H1 (cell line): ENCODE results near the gene PIGM. TPM values are rescaled to one million over a fixed set of nuclear protein-coding genes. Genes with fewer than 3 reads are reported as not detected.

Experiments used
- CTCF ChIA-PET: fragments of 300-600 bp; sonication (Branson Sonifier 250); formaldehyde crosslinking; loops from one replicate; lab custom pipeline; 2021; ENCODE audit not compliant: partially characterized antibody; lab: Charles Lee
- POLR2A ChIA-PET: fragments of 300-600 bp; sonication (Branson Sonifier 250); formaldehyde crosslinking; loops from one replicate; lab custom pipeline; 2021; ENCODE audit warnings: inconsistent platforms; ENCODE audit not compliant: partially characterized antibody; lab: Charles Lee
- DNase-seq, 2 experiments: peaks; one replicate each; pipeline versions ENCODE4 v3.0.0 to v3.0.0-alpha.2; 2010 to 2022; ENCODE audit warnings: low spot score in 2 of 2, low read depth in 1 of 2, mixed read lengths in 1 of 2
- FAIRE-seq: peaks from 2 replicates; lab custom pipeline; 2011; peaks lifted over from hg19 to GRCh38; lab: Jason Lieb, UNC
- H2AFZ ChIP-seq: 2 replicates; pipeline ENCODE4 v1.8.1; 2012; ENCODE audit warnings: low read length, inconsistent platforms
- H2AK5ac ChIP-seq: 2 replicates; pipeline ENCODE4 v1.6.1; 2013; ENCODE audit warnings: low read depth, low read length
- H2BK120ac ChIP-seq: replicated peaks from 2 replicates; pipeline ENCODE3; 2013; ENCODE audit warnings: low read depth, low read length, inconsistent platforms
- H2BK12ac ChIP-seq: 2 replicates; pipeline ENCODE4 v1.6.1; 2013; ENCODE audit warnings: low read depth, low read length
- H2BK15ac ChIP-seq: 2 replicates; pipeline ENCODE4 v1.6.1; 2013; ENCODE audit warnings: low read length
- H2BK20ac ChIP-seq: 2 replicates; pipeline ENCODE4 v1.6.1; 2013; ENCODE audit warnings: low read length
- H2BK5ac ChIP-seq: 2 replicates; pipeline ENCODE4 v1.6.1; 2013; ENCODE audit warnings: low read depth, low read length
- H3K14ac ChIP-seq: 2 replicates; pipeline ENCODE4 v1.6.1; 2013; ENCODE audit warnings: inconsistent platforms; ENCODE audit not compliant: insufficient read length
- H3K18ac ChIP-seq: 2 replicates; pipeline ENCODE4 v1.6.1; 2013; ENCODE audit warnings: low read length; ENCODE audit errors: extremely low read depth
- H3K23ac ChIP-seq: 2 replicates; pipeline ENCODE4 v1.6.1; 2013; ENCODE audit warnings: inconsistent platforms; ENCODE audit not compliant: insufficient read length
- H3K23me2 ChIP-seq: 2 replicates; pipeline ENCODE4 v1.6.1; 2013; ENCODE audit warnings: low read depth, low read length
- H3K27ac ChIP-seq: 2 replicates; pipeline ENCODE4 v1.6.1; 2011; ENCODE audit warnings: low read depth, low read length, inconsistent platforms
- H3K27me3 ChIP-seq, 4 experiments: replicated peaks in 1 of 4; 1 replicate in 1 of 4; 2 replicates in 3 of 4; pipeline versions ENCODE4 v1.6.1 to v1.8.1; 2011 to 2013; ENCODE audit warnings: low read length in 3 of 4, mild to moderate bottlenecking in 3 of 4, inconsistent platforms in 2 of 4, mixed read lengths in 2 of 4, moderate library complexity in 1 of 4; ENCODE audit not compliant: control insufficient read depth in 3 of 4, insufficient read depth in 3 of 4; ENCODE audit errors: extremely low read depth in 1 of 4
- H3K36me3 ChIP-seq, 4 experiments: 2 replicates each; pipeline versions ENCODE4 v1.6.1 to v1.8.1; 2011 to 2013; ENCODE audit warnings: mild to moderate bottlenecking in 4 of 4, low read length in 3 of 4, moderate library complexity in 2 of 4, control low read depth in 1 of 4, inconsistent platforms in 1 of 4; ENCODE audit not compliant: insufficient read depth in 4 of 4, control insufficient read depth in 2 of 4
- H3K4ac ChIP-seq: replicated peaks from 2 replicates; pipeline ENCODE3; 2013; ENCODE audit warnings: low read length, low read depth, mixed read lengths, inconsistent platforms; ENCODE audit not compliant: insufficient read length
- H3K4me1 ChIP-seq, 4 experiments: replicated peaks in 1 of 4; 1 replicate in 1 of 4; 2 replicates in 3 of 4; pipeline versions ENCODE4 v1.6.1 to v1.8.1; 2011 to 2013; ENCODE audit warnings: low read length in 3 of 4, inconsistent platforms in 2 of 4, mixed read lengths in 1 of 4; ENCODE audit not compliant: insufficient read depth in 4 of 4, control insufficient read depth in 3 of 4
- H3K4me2 ChIP-seq, 2 experiments: 2 replicates each; pipeline versions ENCODE4 v1.6.1 to v1.8.1; 2011 to 2013; ENCODE audit warnings: low read depth in 2 of 2, low read length in 2 of 2, control low read depth in 1 of 2, inconsistent platforms in 1 of 2, mild to moderate bottlenecking in 1 of 2; ENCODE audit not compliant: insufficient read depth in 1 of 2
- H3K4me3 ChIP-seq, 4 experiments: fragments of 200-600, 300-600 bp in 1 of 4; sonication (generic), shearing (Covaris generic), sonication (Bioruptor Twin) in 1 of 4; 2 replicates each; pipeline versions ENCODE4 v1.5.1 to v1.8.1; 2011 to 2016; ENCODE audit warnings: low read length in 4 of 4, low read depth in 3 of 4, control low read depth in 2 of 4, inconsistent platforms in 2 of 4, mild to moderate bottlenecking in 2 of 4, mixed read lengths in 1 of 4, moderate library complexity in 1 of 4; ENCODE audit not compliant: insufficient read depth in 2 of 4; ENCODE audit errors: extremely low read depth in 1 of 4
- H3K56ac ChIP-seq: replicated peaks from 2 replicates; pipeline ENCODE3; 2013; ENCODE audit warnings: low read depth, mild to moderate bottlenecking, mixed read lengths, low read length, inconsistent platforms; ENCODE audit not compliant: insufficient read length
- H3K79me1 ChIP-seq: 2 replicates; pipeline ENCODE4 v1.6.1; 2013; ENCODE audit warnings: low read depth, low read length, control low read depth
- H3K79me2 ChIP-seq, 2 experiments: 2 replicates each; pipeline versions ENCODE4 v1.6.1 to v1.8.1; 2012 to 2013; ENCODE audit warnings: low read length in 2 of 2, mild to moderate bottlenecking in 2 of 2, inconsistent platforms in 1 of 2; ENCODE audit not compliant: insufficient read depth in 2 of 2, control insufficient read depth in 1 of 2
- H3K9ac ChIP-seq, 4 experiments: replicated peaks in 1 of 4; 1 replicate in 1 of 4; 2 replicates in 3 of 4; pipeline versions ENCODE4 v1.6.1 to v1.8.1; 2011 to 2013; ENCODE audit warnings: low read depth in 3 of 4, low read length in 3 of 4, control low read depth in 2 of 4, mild to moderate bottlenecking in 2 of 4, moderate library complexity in 2 of 4, inconsistent platforms in 1 of 4; ENCODE audit errors: extremely low read depth in 1 of 4
- H3K9me3 ChIP-seq, 2 experiments: 2 replicates each; pipeline versions ENCODE4 v1.6.1 to v1.8.1; 2012 to 2013; ENCODE audit warnings: mild to moderate bottlenecking in 2 of 2, moderate library complexity in 2 of 2, control low read depth in 1 of 2, inconsistent platforms in 1 of 2, low read depth in 1 of 2, low read length in 1 of 2, mixed read lengths in 1 of 2; ENCODE audit not compliant: insufficient read depth in 2 of 2
- H4K20me1 ChIP-seq, 2 experiments: replicated peaks in 1 of 2; 2 replicates each; pipeline versions ENCODE3 to v1.8.1; 2011 to 2013; ENCODE audit warnings: inconsistent platforms in 2 of 2, low read length in 2 of 2, mild to moderate bottlenecking in 1 of 2; ENCODE audit not compliant: insufficient read depth in 2 of 2, control insufficient read depth in 1 of 2
- H4K5ac ChIP-seq: 2 replicates; pipeline ENCODE4 v1.6.1; 2013; ENCODE audit warnings: low read length, low read depth, mixed read lengths, inconsistent platforms; ENCODE audit not compliant: insufficient read length
- H4K8ac ChIP-seq: 2 replicates; pipeline ENCODE4 v1.8.0; 2013; ENCODE audit warnings: mild to moderate bottlenecking, moderate library complexity, low read length, inconsistent platforms; ENCODE audit not compliant: insufficient read depth; ENCODE audit errors: extremely low read depth
- H4K91ac ChIP-seq: replicated peaks from 2 replicates; pipeline ENCODE3; 2013; ENCODE audit warnings: low read length, mixed read lengths, inconsistent platforms; ENCODE audit not compliant: insufficient read length
- CHD1 ChIP-seq: IDR thresholded peaks from 2 replicates; pipeline ENCODE4 v1.6.1; 2012; ENCODE audit warnings: low read depth, low read length, improper control_type of control experiment
- KDM5A ChIP-seq: fragments of 200-600 bp; IDR thresholded peaks from 2 replicates; pipeline ENCODE4 v1.7.1; 2012; ENCODE audit warnings: mild to moderate bottlenecking, low read length, inconsistent platforms, mixed read lengths
- MAX ChIP-seq: IDR thresholded peaks from 2 replicates; pipeline ENCODE4 v1.6.1; 2012; ENCODE audit warnings: inconsistent platforms
- SIN3A ChIP-seq, 2 experiments: IDR thresholded peaks in 1 of 2; conservative IDR thresholded peaks in 1 of 2; 2 replicates each; pipeline ENCODE4 v1.6.1; 2011 to 2012; ENCODE audit warnings: low read length in 2 of 2, improper control_type of control experiment in 1 of 2, low read depth in 1 of 2, mild to moderate bottlenecking in 1 of 2
- ZNF274 ChIP-seq: IDR thresholded peaks from 2 replicates; pipeline ENCODE4 v1.7.0; 2012; ENCODE audit warnings: low read length, borderline replicate concordance; ENCODE audit errors: extremely low read depth
- WGBS, 2 experiments: shearing (Covaris generic) in 1 of 2; methylation state at CpG; one replicate each; pipeline versions ENCODE4 v1.1.6 to v1.1.7; 2013 to 2015; ENCODE audit warnings: low lambda C conversion rate in 2 of 2, mixed read lengths in 2 of 2, inconsistent platforms in 1 of 2, low coverage in 1 of 2, missing lambda C conversion rate in 1 of 2; ENCODE audit not compliant: insufficient replicate concordance in 2 of 2, insufficient coverage in 1 of 2, insufficient read length in 1 of 2; ENCODE audit errors: extremely low coverage in 1 of 2, missing lambda C conversion rate in 1 of 2; 5-methylcytosine and 5-hydroxymethylcytosine counted together
- polyA plus RNA-seq, 7 experiments: library from polyadenylated mRNA; depleted of rRNA in 3 of 7; stranded (reverse) in 5 of 7; unstranded in 2 of 7; fragments of >200 nt in 5 of 7; fragments of 200-250 nt in 2 of 7; gene quantifications; 1 replicate in 5 of 7; 2 replicates in 1 of 7; 4 replicates in 1 of 7; pipeline versions ENCODE4 v1.2.1 to v1.2.3, GENCODE V29; 2011 to 2013; ENCODE audit warnings: missing spikeins in 2 of 7, mixed read lengths in 2 of 7
- total RNA-seq: library from RNA; stranded (reverse); fragmentation: NEBNext Ultra II Directional; extraction: Animal tissue kit (Norgen Biotek cat#: 25700); gene quantifications from 2 replicates; pipeline ENCODE4 v1.2.1, GENCODE V29; 2021

Gene PIGM
- total and polyA plus RNA-seq, 2 of the 8 experiments (the other 6 are each of a cell fraction or from before 2014, with no cell fraction given): 5.4 to 6.0 TPM

GRCh38 chr1:160030657-160031364, 979 bp downstream of the PIGM start:
- no peak overlapping the region for H3K4ac ChIP-seq
- H2AK5ac ChIP-seq: no peak overlapping the region
- no peak overlapping the region for H4K91ac ChIP-seq
- no peak overlapping the region for H3K14ac ChIP-seq
- H2BK120ac ChIP-seq: no peak overlapping the region
- CTCF ChIA-PET: interaction anchor here (0.9 to 4.8 kb wide), 17 partner anchors 10 to 820 kb away, joined by 3 to 31 read pairs (median 3); partner anchors contain the start of gene IGSF9
- H4K5ac ChIP-seq: no peak overlapping the region
- H2AFZ ChIP-seq: no peak overlapping the region
- no peak overlapping the region for H2BK15ac ChIP-seq
- no peak overlapping the region for H3K27ac ChIP-seq
- no peak overlapping the region for H3K56ac ChIP-seq
- no peaks in the 10 kb centered on the region for H4K20me1 ChIP-seq
- H3K9me3 ChIP-seq: no peaks in the 10 kb centered on the region
- POLR2A ChIA-PET: interaction anchor here (0.8 to 3.2 kb wide), 12 partner anchors 9 to 115 kb away, joined by 3 to 18 read pairs (median 4); no protein-coding TSS in a partner anchor
- peak overlapping the region; percentile 29; the same call in 1 of the 2 replicates for H2BK12ac ChIP-seq
- peak overlapping the region; percentile 95; the same call in 1 of the 2 replicates for H4K8ac ChIP-seq
- no peaks in the 10 kb centered on the region for H3K79me1 ChIP-seq
- TF ChIP-seq KDM5A (no peak), MAX (no peak), CHD1 (no peak), ZNF274 (no peak), SIN3A (conservative IDR thresholded peaks at IDR 0.05 in 1 of 2, IDR thresholded peaks at IDR 0.05 in 1 of 2; ENCODE audit: low read depth in 1 of 2, low read length in 2 of 2) (peak in 1 of 2 experiments; percentile 67; a peak in 2 of 4 replicates)
- H3K36me3 ChIP-seq: no peaks in the 10 kb centered on the region; a peak in 1 of 8 replicates
- no peak for FAIRE-seq
- peak overlapping the region; percentile 66 to 75 (median 70) for H3K9ac ChIP-seq
- no peak overlapping the region for H2BK20ac ChIP-seq
- peaks cover 0 to 6% (median 2%) of the 10 kb centered on the region in 4 experiments; a peak in 5 of 7 replicates for H3K4me1 ChIP-seq
- 8% methylated on average over 23 of the region's 23 CpGs; no CpG with 5 or more reads in 1 of the 2 experiments for WGBS, 2 experiments
- peaks cover 17% of the 10 kb centered on the region for H3K23me2 ChIP-seq
- DNase-seq: no peak
- peak overlapping the region; percentile 72 to 88 (median 80) for H3K4me3 ChIP-seq
- no peaks in the 10 kb centered on the region; a peak in 2 of 7 replicates for H3K27me3 ChIP-seq
- H3K18ac ChIP-seq: no peak overlapping the region
- peaks cover 4 to 22% of the 10 kb centered on the region in 2 experiments; a peak in 3 of 4 replicates for H3K79me2 ChIP-seq
- peak overlapping the region; percentile 87 to 88 for H3K4me2 ChIP-seq
- 0 out of 2 replicates have a peak overlapping the region, but pooled peaks have one; percentile 84 for H2BK5ac ChIP-seq
- H3K23ac ChIP-seq: no peak overlapping the region
